GM18505 (cell line): ENCODE data around the gene SNED1.

Experiments used
- ATAC-seq: cut with Tn5 transposase; IDR thresholded peaks from one replicate; pipeline ENCODE4 v1.9.1; 2021; ENCODE audit not compliant: unreplicated experiment
- POLR2A ChIP-seq: IDR thresholded peaks from 4 replicates; pipeline ENCODE4 v1.6.1; 2011; ENCODE audit warnings: borderline replicate concordance; ENCODE audit not compliant: insufficient read depth, insufficient read length; ENCODE audit errors: extremely low read depth

Gene SNED1

DNA sequence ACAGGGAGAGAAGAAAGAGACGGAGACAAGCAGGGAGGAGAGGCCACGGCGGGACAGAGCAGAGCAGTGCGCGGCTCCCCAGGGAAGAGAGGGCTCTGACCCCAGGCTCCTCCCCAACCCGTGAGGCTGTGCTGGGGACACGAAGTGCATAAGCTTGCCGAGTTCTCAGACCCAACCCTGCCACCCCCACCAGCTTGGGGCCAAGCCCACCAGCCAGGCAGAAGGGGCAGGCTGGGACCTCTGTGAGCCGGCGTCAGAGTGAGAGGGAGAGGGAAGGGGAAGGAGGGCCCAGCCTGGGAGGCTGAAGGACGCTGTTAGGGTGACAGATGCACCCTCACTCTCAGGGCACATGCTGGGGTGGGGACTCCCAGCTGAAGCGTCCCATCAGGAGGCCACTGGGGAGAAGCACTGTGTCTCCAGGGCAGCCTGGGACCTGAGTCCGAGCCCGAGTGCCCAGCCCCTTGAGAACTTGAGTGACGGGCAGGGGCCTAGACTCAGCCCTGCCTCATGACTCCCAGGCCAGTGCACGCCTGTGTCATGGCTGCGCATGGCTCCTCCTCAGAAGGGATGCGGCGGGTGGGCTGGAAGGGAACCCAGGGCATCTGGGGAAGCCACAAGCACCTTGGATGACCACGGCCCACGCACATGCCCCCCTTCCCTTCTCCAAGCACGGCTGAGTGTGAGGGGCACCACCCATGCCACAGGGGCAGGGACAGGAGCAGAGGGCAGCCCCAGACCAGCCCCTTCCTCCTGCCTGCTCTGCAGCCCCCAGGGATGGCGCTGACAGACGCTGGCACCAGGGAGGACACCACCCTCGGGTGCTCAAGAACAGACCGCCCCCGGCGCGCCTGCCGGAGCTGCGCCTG is 72.6 kb downstream of the SNED1 start:
- ATAC-seq, result no peak

GRCh38 chr2:241071677-241072111 is 73.3 kb downstream of the SNED1 start:
- TF ChIP-seq POLR2A, result no peak
- no peak for ATAC-seq

More for the DNA sequence above, 72.6 kb downstream of the SNED1 start:
- TF ChIP-seq POLR2A, result no peak

- ATAC-seq, result no peak
- no peak for TF ChIP-seq POLR2A
These were observed 73.7 kb downstream of the SNED1 start for GRCh38 chr2:241072151-241072550.

- no peak for ATAC-seq
- no peak for TF ChIP-seq POLR2A
These were observed 74.2 kb downstream of the SNED1 start for GRCh38 chr2:241072553-241073165.

- no peak for ATAC-seq
- TF ChIP-seq POLR2A, result no peak
These were observed 75.0 kb downstream of the SNED1 start for GRCh38 chr2:241073166-241074064.

DNA sequence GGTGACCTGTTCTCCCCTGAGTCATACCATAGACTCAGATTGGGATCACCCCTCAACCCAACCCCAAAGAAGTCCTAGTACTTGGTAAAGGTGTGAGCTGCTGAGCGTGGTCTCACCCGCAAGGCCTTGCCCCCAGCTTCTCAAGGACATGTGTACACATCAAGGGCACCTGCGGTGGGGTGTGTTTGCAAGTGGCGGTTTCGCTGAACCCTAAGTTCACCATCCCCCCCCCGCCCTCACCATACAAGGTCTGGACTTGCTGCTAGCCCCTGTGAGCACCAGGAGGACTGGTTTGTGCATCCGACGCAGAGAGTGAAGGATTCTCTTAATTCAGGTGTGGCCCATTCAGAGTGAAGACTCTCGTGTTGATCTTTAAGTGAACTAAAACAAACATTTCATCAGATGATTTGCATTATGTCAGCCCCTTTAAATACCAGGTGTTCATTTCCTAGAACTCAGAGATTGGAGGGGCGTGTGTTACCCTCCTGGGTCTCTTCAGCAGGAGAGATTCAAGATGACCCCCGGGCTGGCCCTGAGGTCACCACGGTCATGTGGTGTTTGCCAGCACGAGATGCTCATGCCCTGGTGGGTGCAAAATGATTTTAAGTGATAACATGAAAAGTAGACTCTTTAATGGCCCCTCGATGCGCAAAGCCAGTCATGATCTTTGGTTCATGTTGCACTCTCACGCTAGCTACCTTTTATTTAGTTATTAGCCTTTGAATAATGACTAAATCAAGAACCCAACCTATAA is 75.8 kb downstream of the SNED1 start:
- no peak for ATAC-seq
- no peak for TF ChIP-seq POLR2A

- TF ChIP-seq POLR2A, result no peak
- ATAC-seq, result no peak
These were observed 76.6 kb downstream of the SNED1 start for GRCh38 chr2:241074901-241075540.

GRCh38 chr2:241080405-241081189 is 82.2 kb downstream of the SNED1 start:
- no peak for TF ChIP-seq POLR2A
- ATAC-seq, result no peak

DNA sequence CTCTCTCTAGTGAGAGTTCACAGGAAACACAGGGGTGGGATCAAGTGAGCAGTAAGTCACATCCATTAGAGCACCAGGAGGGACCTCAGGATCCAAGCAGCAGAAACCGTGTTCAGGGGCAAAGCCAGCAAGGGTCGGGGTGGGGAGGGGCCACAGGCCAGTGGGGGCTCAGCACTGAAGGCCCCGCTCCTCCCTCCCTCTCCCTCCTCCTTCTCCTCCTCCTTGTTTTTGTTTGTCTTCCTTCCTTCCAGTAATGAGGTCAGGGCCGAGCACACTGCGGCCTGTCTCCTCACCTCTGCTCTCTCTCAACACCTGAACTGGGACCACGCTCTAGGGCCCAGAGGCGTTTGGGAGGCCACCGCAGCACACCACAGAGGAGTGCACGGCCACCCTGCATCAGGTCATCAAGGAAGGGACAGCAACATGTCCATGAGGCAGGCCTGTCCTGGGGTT is 82.8 kb downstream of the SNED1 start:
- ATAC-seq, result no peak
- TF ChIP-seq POLR2A, result peak; percentile 14

GRCh38 chr2:241081643-241082340 is 83.4 kb downstream of the SNED1 start:
- ATAC-seq, result no peak
- TF ChIP-seq POLR2A, result no peak

GRCh38 chr2:241082341-241083090 is 84.1 kb downstream of the SNED1 start:
- no peak for ATAC-seq
- TF ChIP-seq POLR2A, result no peak

GRCh38 chr2:241083091-241083415 is 84.6 kb downstream of the SNED1 start:
- ATAC-seq, result no peak
- TF ChIP-seq POLR2A, result no peak
